Endothelial cell of umbilical vein (primary cell): ENCODE results near the gene MAMDC4. TPM values are rescaled to one million over a fixed set of nuclear protein-coding genes. Genes with fewer than 3 reads are reported as not detected.

Experiments
- BruUV-seq: library from RNA; stranded (reverse); fragments of 400-500 nt; replicated peaks from 2 replicates; lab custom pipeline; 2021; lab: Mats Ljungman, UMichigan
- CTCF ChIA-PET: fragments of 300-600, 350-600 bp; sonication (Branson Sonifier 250); formaldehyde crosslinking; loops from one replicate; lab custom pipeline; 2021; ENCODE audit warnings: antibody characterized with exemption, inconsistent platforms; lab: Charles Lee
- POLR2A ChIA-PET: fragments of 300-600, 350-600 bp; sonication (Branson Sonifier 250); formaldehyde crosslinking; loops from one replicate; lab custom pipeline; 2021; ENCODE audit warnings: antibody characterized with exemption, inconsistent platforms; lab: Charles Lee
- DNase-seq: peaks from one replicate; pipeline ENCODE4 v3.0.0-alpha.2; 2011; ENCODE audit warnings: low read depth, low spot score
- FAIRE-seq: peaks from 2 replicates; lab custom pipeline; 2011; peaks lifted over from hg19 to GRCh38; lab: Jason Lieb, UNC
- H2AFZ ChIP-seq: 2 replicates; pipeline ENCODE4 v1.6.0; 2012; ENCODE audit warnings: low read depth, low read length, control low read depth, inconsistent platforms
- H3K27ac ChIP-seq: 2 replicates; pipeline ENCODE4 v1.5.1; 2011; ENCODE audit warnings: low read depth, mild to moderate bottlenecking, control low read depth, low read length, moderate library complexity; ENCODE audit not compliant: insufficient read depth
- H3K27me3 ChIP-seq, 2 experiments: 2 replicates each; pipeline versions ENCODE4 v1.6.0 to v1.6.1; 2011; ENCODE audit warnings: low read length in 2 of 2, mixed read lengths in 1 of 2; ENCODE audit not compliant: control insufficient read depth in 2 of 2, insufficient read depth in 2 of 2
- H3K36me3 ChIP-seq, 2 experiments: 2 replicates in 1 of 2; 3 replicates in 1 of 2; pipeline ENCODE4 v1.5.1; 2011; ENCODE audit warnings: low read length in 2 of 2, mild to moderate bottlenecking in 1 of 2, moderate library complexity in 1 of 2; ENCODE audit not compliant: control insufficient read depth in 2 of 2, insufficient read depth in 2 of 2; ENCODE audit errors: extremely low read depth in 1 of 2
- H3K4me1 ChIP-seq: 3 replicates; pipeline ENCODE4 v1.5.1; 2011; ENCODE audit warnings: mild to moderate bottlenecking, low read length; ENCODE audit not compliant: control insufficient read depth, insufficient read depth; ENCODE audit errors: extremely low read depth
- H3K4me2 ChIP-seq: 2 replicates; pipeline ENCODE4 v1.6.1; 2011; ENCODE audit warnings: low read length, control low read depth, mixed read lengths; ENCODE audit not compliant: insufficient read depth
- H3K4me3 ChIP-seq, 3 experiments: fragments of 200-600 bp in 1 of 3; sonication (generic), shearing (Covaris generic) in 1 of 3; replicated peaks in 1 of 3; 2 replicates each; pipeline ENCODE4 v1.5.1; 2011 to 2016; ENCODE audit warnings: control low read depth in 3 of 3, low read length in 3 of 3, mild to moderate bottlenecking in 2 of 3, inconsistent platforms in 1 of 3, low read depth in 1 of 3, moderate library complexity in 1 of 3; ENCODE audit not compliant: insufficient read depth in 1 of 3
- H3K79me2 ChIP-seq: 2 replicates; pipeline ENCODE4 v1.6.0; 2012; ENCODE audit warnings: low read length, inconsistent platforms; ENCODE audit not compliant: control insufficient read depth, insufficient read depth
- H3K9ac ChIP-seq: replicated peaks from 2 replicates; pipeline ENCODE3; 2011; ENCODE audit warnings: low read length, control low read depth; ENCODE audit not compliant: insufficient read depth; ENCODE audit errors: extremely low read depth
- H3K9me1 ChIP-seq: replicated peaks from 3 replicates; pipeline ENCODE4 v1.6.0; 2011; ENCODE audit warnings: mild to moderate bottlenecking, low read length; ENCODE audit not compliant: control insufficient read depth, insufficient read depth; ENCODE audit errors: extremely low read depth
- H3K9me3 ChIP-seq: replicated peaks from 2 replicates; pipeline ENCODE4 v1.5.1; 2012; ENCODE audit warnings: low read length, inconsistent platforms; ENCODE audit not compliant: control insufficient read depth, insufficient read depth
- H4K20me1 ChIP-seq: replicated peaks from 2 replicates; pipeline ENCODE3; 2011; ENCODE audit warnings: mild to moderate bottlenecking, low read length; ENCODE audit not compliant: control insufficient read depth, insufficient read depth; ENCODE audit errors: extremely low read depth
- EZH2 ChIP-seq: IDR thresholded peaks from 2 replicates; pipeline ENCODE4 v1.6.1; 2012; ENCODE audit warnings: borderline replicate concordance, low read depth, mild to moderate bottlenecking, moderate library complexity, low read length, inconsistent platforms; ENCODE audit not compliant: severe bottlenecking
- FOS ChIP-seq: IDR thresholded peaks from 2 replicates; pipeline ENCODE4 v1.6.1; 2011; ENCODE audit warnings: mild to moderate bottlenecking, low read length, moderate library complexity, borderline replicate concordance; ENCODE audit not compliant: insufficient read depth
- GATA2 ChIP-seq: IDR thresholded peaks from 2 replicates; pipeline ENCODE4 v1.7.0; 2011; ENCODE audit warnings: low read depth, mild to moderate bottlenecking, moderate library complexity, mixed read lengths, low read length; ENCODE audit not compliant: insufficient read length, insufficient read depth
- JUN ChIP-seq: IDR thresholded peaks from 2 replicates; pipeline ENCODE4 v1.6.1; 2011; ENCODE audit warnings: borderline replicate concordance, low read depth; ENCODE audit not compliant: insufficient read length, insufficient read depth
- MYC ChIP-seq: IDR thresholded peaks from one replicate; pipeline ENCODE4 v1.6.1; 2011; ENCODE audit warnings: mild to moderate bottlenecking, low read depth, low read length
- POLR2A ChIP-seq: IDR thresholded peaks from 2 replicates; pipeline ENCODE4 v1.6.1; 2012; ENCODE audit warnings: low read depth, mild to moderate bottlenecking, control low read depth, low read length
- POLR2AphosphoS5 ChIP-seq: IDR thresholded peaks from 2 replicates; pipeline ENCODE4 v1.6.1; 2012; ENCODE audit warnings: low read depth, mild to moderate bottlenecking, control low read depth, low read length, moderate library complexity; ENCODE audit not compliant: insufficient read depth
- dilution Hi-C: fragments of 300-500 bp; cut with MboI; formaldehyde crosslinking; loops from one replicate; pipeline ENCODE4 v1.15.0; 2019; ENCODE audit warnings: low sequenced_read_pairs; ENCODE audit not compliant: extremely low pct_ligation_motif_present
- intact Hi-C: fragments of 100-400 bp; cut with micrococcal nuclease; formaldehyde crosslinking; loops from one replicate; pipeline ENCODE4 v1.10.0; 2022
- polyA plus RNA-seq, 4 experiments: library from polyadenylated mRNA; depleted of rRNA in 3 of 4; stranded (reverse) in 3 of 4; unstranded in 1 of 4; fragments of >200 nt; gene quantifications; 2 replicates each; pipeline versions ENCODE4 v1.2.1 to v1.2.3, GENCODE V29; 2011 to 2012; ENCODE audit warnings: missing spikeins in 1 of 4
- total RNA-seq: library from RNA; stranded (reverse); gene quantifications from 2 replicates; pipeline ENCODE4 v1.2.3, GENCODE V29; 2021
- TF ChIP-seq, protein P1 (sequence below): IDR thresholded peaks from 2 replicates; pipeline ENCODE4 v1.6.1; 2011; ENCODE audit not compliant: insufficient read depth, insufficient read length
- TF ChIP-seq, protein P2 (sequence below), 2 donors: IDR thresholded peaks; 1 replicate in 1 of 2; 2 replicates in 1 of 2; pipeline ENCODE4 v1.5.1; 2011; ENCODE audit warnings: low read length in 2 of 2, mild to moderate bottlenecking in 2 of 2, moderate library complexity in 2 of 2, control low read depth in 1 of 2, inconsistent platforms in 1 of 2, low read depth in 1 of 2; ENCODE audit not compliant: insufficient read depth in 1 of 2; ENCODE audit errors: extremely low read depth in 1 of 2

MAMDC4 gene
- total and polyA plus RNA-seq, 2 donors (not counting 3 experiments of a cell fraction or from before 2014, with no cell fraction given): 3.6 to 7.2 TPM

DNA sequence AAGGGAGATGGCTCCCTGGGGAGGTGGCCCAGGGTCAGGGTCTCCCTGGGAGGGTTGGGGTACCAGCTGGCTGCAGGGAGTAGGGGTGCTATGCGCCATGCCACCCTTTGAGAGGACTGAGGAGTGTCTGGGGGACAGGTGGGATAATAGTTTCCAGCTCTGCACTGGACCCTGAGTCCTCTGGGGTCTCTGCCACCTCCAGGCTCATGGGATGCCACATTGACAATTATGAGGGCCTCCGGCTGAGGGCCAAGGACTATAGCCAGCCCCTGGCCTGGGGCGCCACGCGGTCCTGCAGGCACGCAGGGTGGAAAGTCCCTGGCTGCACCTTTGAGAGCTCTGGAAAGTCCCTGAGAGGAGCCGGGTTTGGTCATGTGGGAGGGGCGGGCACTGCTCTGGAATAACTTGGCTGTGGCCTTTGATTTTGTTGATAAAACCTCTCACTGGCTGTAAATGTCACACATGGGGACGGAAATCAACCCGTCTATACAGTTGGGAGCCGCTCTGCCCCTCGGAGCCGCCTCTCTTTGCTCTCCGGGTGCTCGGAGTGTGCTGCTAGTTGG lies 50.2 kb downstream of the MAMDC4 start:
- DNase-seq (peak; percentile 66), FAIRE-seq (peak; percentile 58)
- intact Hi-C loops (no loop called here), dilution Hi-C loops (no loop called here)
- Histone ChIP-seq H3K4me3 (no peak overlapping the region), H3K36me3 (peaks cover 2 to 21% of the 10 kb centered on the region in 2 experiments), H3K27ac (peak overlapping the region; percentile 7), H2AFZ (no peak overlapping the region), H3K27me3 (no peaks in the 10 kb centered on the region), H3K79me2 (peaks cover 1% of the 10 kb centered on the region), H3K9ac (no peak overlapping the region), H4K20me1 (no peaks in the 10 kb centered on the region), H3K9me1 (no peaks in the 10 kb centered on the region), H3K4me1 (peaks cover 14% of the 10 kb centered on the region), H3K4me2 (no peak overlapping the region), H3K9me3 (no peaks in the 10 kb centered on the region)
- ChIA-PET POLR2A (no interaction called here), CTCF (no interaction called here)
- no TSS peak for BruUV-seq
- TF ChIP-seq GATA2 (no peak), POLR2A (no peak), EZH2 (no peak), POLR2AphosphoS5 (no peak), MYC (no peak), JUN (no peak), FOS (no peak)
- TF ChIP-seq, protein P1, sequence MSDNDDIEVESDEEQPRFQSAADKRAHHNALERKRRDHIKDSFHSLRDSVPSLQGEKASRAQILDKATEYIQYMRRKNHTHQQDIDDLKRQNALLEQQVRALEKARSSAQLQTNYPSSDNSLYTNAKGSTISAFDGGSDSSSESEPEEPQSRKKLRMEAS: no peak
- TF ChIP-seq, protein P2, sequence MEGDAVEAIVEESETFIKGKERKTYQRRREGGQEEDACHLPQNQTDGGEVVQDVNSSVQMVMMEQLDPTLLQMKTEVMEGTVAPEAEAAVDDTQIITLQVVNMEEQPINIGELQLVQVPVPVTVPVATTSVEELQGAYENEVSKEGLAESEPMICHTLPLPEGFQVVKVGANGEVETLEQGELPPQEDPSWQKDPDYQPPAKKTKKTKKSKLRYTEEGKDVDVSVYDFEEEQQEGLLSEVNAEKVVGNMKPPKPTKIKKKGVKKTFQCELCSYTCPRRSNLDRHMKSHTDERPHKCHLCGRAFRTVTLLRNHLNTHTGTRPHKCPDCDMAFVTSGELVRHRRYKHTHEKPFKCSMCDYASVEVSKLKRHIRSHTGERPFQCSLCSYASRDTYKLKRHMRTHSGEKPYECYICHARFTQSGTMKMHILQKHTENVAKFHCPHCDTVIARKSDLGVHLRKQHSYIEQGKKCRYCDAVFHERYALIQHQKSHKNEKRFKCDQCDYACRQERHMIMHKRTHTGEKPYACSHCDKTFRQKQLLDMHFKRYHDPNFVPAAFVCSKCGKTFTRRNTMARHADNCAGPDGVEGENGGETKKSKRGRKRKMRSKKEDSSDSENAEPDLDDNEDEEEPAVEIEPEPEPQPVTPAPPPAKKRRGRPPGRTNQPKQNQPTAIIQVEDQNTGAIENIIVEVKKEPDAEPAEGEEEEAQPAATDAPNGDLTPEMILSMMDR (IDR thresholded peaks at IDR 0.05; ENCODE audit: extremely low read depth in 1 of 2, insufficient read depth in 1 of 2, low read depth in 1 of 2, low read length in 2 of 2): no peak
